Right cardiac atrium (tissue), 5 donors: Measurements from ENCODE around the gene EYS. TPM values are rescaled to one million over a fixed set of nuclear protein-coding genes. Genes with fewer than 3 reads are reported as not detected.

Experiments used
- ATAC-seq, 2 donors: fragments of 200-7000 bp; cut with Tn5 transposase; one replicate each; pipeline versions ENCODE4 v1.8.0 to v1.9.1; 2020; ENCODE audit warnings: moderate library complexity in 2 of 2, mild to moderate bottlenecking in 1 of 2
- DNase-seq, 3 donors: peaks; one replicate each; pipeline ENCODE4 v3.0.0-alpha.2; 2020
- H3K27ac ChIP-seq: one replicate; pipeline ENCODE4 v1.5.1; 2013; ENCODE audit warnings: mild to moderate bottlenecking, low read length, control low read depth, moderate library complexity
- H3K27me3 ChIP-seq: one replicate; pipeline ENCODE4 v1.6.1; 2013; ENCODE audit not compliant: control insufficient read depth, insufficient read depth
- H3K4me1 ChIP-seq: one replicate; pipeline ENCODE4 v1.6.1; 2013; ENCODE audit warnings: low read length; ENCODE audit not compliant: control insufficient read depth, insufficient read depth
- H3K4me3 ChIP-seq: one replicate; pipeline ENCODE4 v1.5.1; 2013; ENCODE audit warnings: low read length, control low read depth
- H3K9me3 ChIP-seq: one replicate; pipeline ENCODE4 v1.6.1; 2013; ENCODE audit warnings: low read length; ENCODE audit not compliant: control insufficient read depth
- WGBS: extraction: QIAGEN DNeasy Blood & Tissue Kit; methylation state at CpG from one replicate; pipeline ENCODE4 v1.1.7; 2013; 5-methylcytosine and 5-hydroxymethylcytosine counted together
- intact Hi-C, 4 donors: fragments of 100-400 bp; cut with DNase I; formaldehyde crosslinking; loops; one replicate each; pipeline versions ENCODE4 v1.11.0 to v1.14.0; 2022 to 2023
- polyA plus RNA-seq: library from polyadenylated mRNA; stranded (reverse); fragments of 200-250 nt; gene quantifications from one replicate; pipeline ENCODE4 v1.2.3, GENCODE V29; 2013
- total RNA-seq, 4 donors: library from RNA; stranded (reverse); fragmentation: NEBNext Ultra II Directional; extraction: Animal tissue kit (Norgen Biotek cat#: 25700); gene quantifications; one replicate each; pipeline ENCODE4 v1.2.1, GENCODE V29; 2021
- donor health status: healthy with polysubstance abuse.
- donor health status: DM: no; HTN: yes; CAD: no.
- donor health status: DM: no; HTN: no; CAD: no.
- donor health status: DM: no; HTN: yes; CAD: no; lungs with severe emphysema.
- donor health status: DM: yes; HTN: yes; CAD: no.

The EYS gene
- total and polyA plus RNA-seq, 5 donors = 0.02 to 0.24 (median 0.06) TPM; not detected in 2

- Histone ChIP-seq H3K4me1 (no peaks in the 10 kb centered on the region), H3K9me3 (no peaks in the 10 kb centered on the region), H3K27ac (no peak overlapping the region), H3K27me3 (no peaks in the 10 kb centered on the region), H3K4me3 (no peak overlapping the region)
- intact Hi-C loops = no loop called here
- DNase-seq = no peak
- WGBS = 88% methylated on average over 3 of the region's 3 CpGs
- no peak for ATAC-seq
Observed at GRCh38 chr6:64782877-64783276, 924.1 kb downstream of the EYS start.

GRCh38 chr6:64777941-64778785 is 928.9 kb downstream of the EYS start:
- no peaks in the 10 kb centered on the region for H3K9me3 ChIP-seq
- H3K27me3 ChIP-seq = no peaks in the 10 kb centered on the region
- DNase-seq (no peak), ATAC-seq (no peak)
- H3K4me1 ChIP-seq = no peaks in the 10 kb centered on the region
- WGBS = 53% methylated on average over 3 of the region's 3 CpGs
- H3K4me3 ChIP-seq = no peak overlapping the region
- intact Hi-C loops = no loop called here
- H3K27ac ChIP-seq = no peak overlapping the region

- Histone ChIP-seq H3K4me1 (no peaks in the 10 kb centered on the region), H3K27me3 (no peaks in the 10 kb centered on the region), H3K9me3 (no peaks in the 10 kb centered on the region), H3K4me3 (no peak overlapping the region), H3K27ac (no peak overlapping the region)
- WGBS = 91% methylated on average over 1 of the region's 1 CpG
- intact Hi-C loops = no loop called here
- ATAC-seq (no peak), DNase-seq (no peak)
Observed at GRCh38 chr6:64776359-64776758, 930.7 kb downstream of the EYS start.

GRCh38 chr6:64774881-64775280 is 932.1 kb downstream of the EYS start:
- Histone ChIP-seq H3K27ac (no peak overlapping the region), H3K4me3 (no peak overlapping the region), H3K4me1 (no peaks in the 10 kb centered on the region), H3K9me3 (no peaks in the 10 kb centered on the region), H3K27me3 (no peaks in the 10 kb centered on the region)
- DNase-seq = no peak
- ATAC-seq = no peak
- 21% methylated on average over 4 of the region's 4 CpGs for WGBS
- intact Hi-C loops = no loop called here

- H3K4me1 ChIP-seq = no peaks in the 10 kb centered on the region
- no peak for DNase-seq
- no peak overlapping the region for H3K27ac ChIP-seq
- H3K9me3 ChIP-seq = no peaks in the 10 kb centered on the region
- 74% methylated on average over 2 of the region's 2 CpGs for WGBS
- no peaks in the 10 kb centered on the region for H3K27me3 ChIP-seq
- intact Hi-C loops = no loop called here
- no peak for ATAC-seq
- H3K4me3 ChIP-seq = no peak overlapping the region
Observed at GRCh38 chr6:64750910-64751309, 956.1 kb downstream of the EYS start.

GRCh38 chr6:64737418-64737817 is 969.6 kb downstream of the EYS start:
- no peak overlapping the region for H3K27ac ChIP-seq
- WGBS = 37% methylated on average over 1 of the region's 1 CpG
- no peak overlapping the region for H3K4me3 ChIP-seq
- no peaks in the 10 kb centered on the region for H3K9me3 ChIP-seq
- H3K27me3 ChIP-seq = no peaks in the 10 kb centered on the region
- ATAC-seq (no peak), DNase-seq (no peak)
- no peaks in the 10 kb centered on the region for H3K4me1 ChIP-seq
- intact Hi-C loops = no loop called here

- DNase-seq = no peak
- Histone ChIP-seq H3K27me3 (no peaks in the 10 kb centered on the region), H3K27ac (no peak overlapping the region), H3K4me1 (no peaks in the 10 kb centered on the region), H3K9me3 (no peaks in the 10 kb centered on the region), H3K4me3 (no peak overlapping the region)
- intact Hi-C loops = no loop called here
- 55% methylated on average over 4 of the region's 4 CpGs for WGBS
- ATAC-seq = no peak
Observed at GRCh38 chr6:64736421-64736950, 970.5 kb downstream of the EYS start.

- ATAC-seq (no peak), DNase-seq (no peak)
- Histone ChIP-seq H3K4me1 (no peaks in the 10 kb centered on the region), H3K9me3 (no peaks in the 10 kb centered on the region), H3K4me3 (no peak overlapping the region), H3K27me3 (no peaks in the 10 kb centered on the region), H3K27ac (no peak overlapping the region)
- intact Hi-C loops = no loop called here
- 92% methylated on average over 4 of the region's 4 CpGs for WGBS
Observed at GRCh38 chr6:64733433-64733832, 973.6 kb downstream of the EYS start.

- peak in 1 of 2 donors; percentile 52 for ATAC-seq
- Histone ChIP-seq H3K4me3 (no peak overlapping the region), H3K27ac (no peak overlapping the region), H3K4me1 (no peaks in the 10 kb centered on the region), H3K27me3 (no peaks in the 10 kb centered on the region), H3K9me3 (no peaks in the 10 kb centered on the region)
- intact Hi-C loops = no loop called here
- no peak for DNase-seq
Observed at GRCh38 chr6:64732888-64733287, 974.1 kb downstream of the EYS start.

GRCh38 chr6:64729522-64729921 is 977.5 kb downstream of the EYS start:
- 81% methylated on average over 4 of the region's 4 CpGs for WGBS
- Histone ChIP-seq H3K27me3 (no peaks in the 10 kb centered on the region), H3K27ac (no peak overlapping the region), H3K4me3 (no peak overlapping the region), H3K4me1 (no peaks in the 10 kb centered on the region), H3K9me3 (no peaks in the 10 kb centered on the region)
- ATAC-seq (no peak), DNase-seq (no peak)
- intact Hi-C loops = no loop called here

GRCh38 chr6:64727075-64727474 is 980.0 kb downstream of the EYS start:
- no peaks in the 10 kb centered on the region for H3K9me3 ChIP-seq
- WGBS = 86% methylated on average over 5 of the region's 5 CpGs
- H3K4me3 ChIP-seq = no peak overlapping the region
- no peaks in the 10 kb centered on the region for H3K27me3 ChIP-seq
- H3K4me1 ChIP-seq = no peaks in the 10 kb centered on the region
- no peak for ATAC-seq
- no peak overlapping the region for H3K27ac ChIP-seq
- DNase-seq = no peak
- intact Hi-C loops = no loop called here
